WERI-Rb-1 (cell line): Measurements from ENCODE around the gene EHHADH.

Source experiments
- DNase-seq: peaks from one replicate; pipeline ENCODE4 v3.0.0-alpha.2; 2020
- H3K27ac ChIP-seq: fragments of 250-450 bp; sonication (Bioruptor Pico); 2 replicates; pipeline ENCODE4 v1.5.1; 2020; ENCODE audit warnings: mild to moderate bottlenecking, moderate library complexity
- H3K27me3 ChIP-seq: fragments of 250-450 bp; sonication (Bioruptor Pico); 2 replicates; pipeline ENCODE4 v1.5.1; 2021; ENCODE audit warnings: mild to moderate bottlenecking, low read depth, moderate library complexity; ENCODE audit not compliant: insufficient read depth, severe bottlenecking
- H3K36me3 ChIP-seq: fragments of 250-450 bp; sonication (Bioruptor Pico); 2 replicates; pipeline ENCODE4 v1.5.1; 2020; ENCODE audit warnings: mild to moderate bottlenecking, moderate library complexity
- H3K4me3 ChIP-seq: 2 replicates; pipeline ENCODE4 v1.5.1; 2011; ENCODE audit warnings: low read depth, mild to moderate bottlenecking, control low read depth, low read length
- H3K9me3 ChIP-seq: fragments of 250-450 bp; sonication (Bioruptor Pico); 2 replicates; pipeline ENCODE4 v1.5.1; 2021; ENCODE audit warnings: mild to moderate bottlenecking, moderate library complexity; ENCODE audit not compliant: severe bottlenecking
- CTCF ChIP-seq: IDR thresholded peaks from 2 replicates; pipeline ENCODE4 v1.5.1; 2011; ENCODE audit warnings: low read depth, mild to moderate bottlenecking, control low read depth, inconsistent platforms, low read length

The EHHADH gene

GRCh38 chr3:185188816-185189215 lies 65.0 kb downstream of the EHHADH start:
- H3K4me3 ChIP-seq = no peak overlapping the region
- no peaks in the 10 kb centered on the region for H3K36me3 ChIP-seq
- no peak overlapping the region for H3K27ac ChIP-seq
- no peak for TF ChIP-seq CTCF
- H3K9me3 ChIP-seq = no peaks in the 10 kb centered on the region
- no peaks in the 10 kb centered on the region for H3K27me3 ChIP-seq
- no peak for DNase-seq

GRCh38 chr3:185187391-185187790 lies 66.5 kb downstream of the EHHADH start:
- Histone ChIP-seq H3K36me3 (no peaks in the 10 kb centered on the region), H3K4me3 (no peak overlapping the region), H3K9me3 (no peaks in the 10 kb centered on the region), H3K27me3 (no peaks in the 10 kb centered on the region), H3K27ac (no peak overlapping the region)
- TF ChIP-seq CTCF = no peak
- DNase-seq = no peak

- Histone ChIP-seq H3K36me3 (no peaks in the 10 kb centered on the region), H3K27me3 (no peaks in the 10 kb centered on the region), H3K4me3 (no peak overlapping the region), H3K27ac (no peak overlapping the region), H3K9me3 (no peaks in the 10 kb centered on the region)
- peak; percentile 37 for DNase-seq
- peak; percentile 41 for TF ChIP-seq CTCF
Measured at GRCh38 chr3:185176750-185177359, 77.0 kb downstream of the EHHADH start.

- H3K27ac ChIP-seq = peak overlapping the region; percentile 61
- no peak for TF ChIP-seq CTCF
- no peaks in the 10 kb centered on the region for H3K36me3 ChIP-seq
- no peaks in the 10 kb centered on the region for H3K27me3 ChIP-seq
- no peaks in the 10 kb centered on the region for H3K9me3 ChIP-seq
- peak; percentile 60 for DNase-seq
- H3K4me3 ChIP-seq = peak overlapping the region; percentile 35
Measured at GRCh38 chr3:185175370-185175987, 78.4 kb downstream of the EHHADH start.

GRCh38 chr3:185172086-185173049 lies 81.5 kb downstream of the EHHADH start:
- H3K9me3 ChIP-seq = no peaks in the 10 kb centered on the region
- TF ChIP-seq CTCF = no peak

More at GRCh38 chr3:185172086-185173049, 81.5 kb downstream of the EHHADH start:
- H3K27me3 ChIP-seq = no peaks in the 10 kb centered on the region
- no peak overlapping the region for H3K27ac ChIP-seq
- no peak for DNase-seq
- no peaks in the 10 kb centered on the region for H3K36me3 ChIP-seq
- no peak overlapping the region for H3K4me3 ChIP-seq
